CD14-positive monocyte (primary cell): ENCODE results near the gene TMEM232. TPM values are rescaled to one million over a fixed set of nuclear protein-coding genes. Genes with fewer than 3 reads are reported as not detected.

Experiments used
- DNase-seq, 3 donors: peaks; one replicate each; pipeline ENCODE4 v3.0.0-alpha.2; 2011 to 2022
- H2AFZ ChIP-seq: 2 replicates; pipeline ENCODE4 v1.6.0; 2012; ENCODE audit warnings: mild to moderate bottlenecking, low read depth, low read length, inconsistent platforms; ENCODE audit not compliant: insufficient read depth, poor library complexity, severe bottlenecking
- H3K27ac ChIP-seq, 2 donors: 1 replicate in 1 of 2; 2 replicates in 1 of 2; pipeline ENCODE4 v1.5.1; 2012 to 2013; ENCODE audit warnings: low read length in 2 of 2, control low read depth in 1 of 2, inconsistent platforms in 1 of 2, low read depth in 1 of 2, mild to moderate bottlenecking in 1 of 2
- H3K27me3 ChIP-seq, 2 donors: one replicate each; pipeline versions ENCODE4 v1.6.0 to v1.6.1; 2011 to 2013; ENCODE audit warnings: low read length in 2 of 2; ENCODE audit not compliant: control insufficient read depth in 2 of 2, insufficient read depth in 2 of 2
- H3K36me3 ChIP-seq, 2 donors: replicated peaks in 1 of 2; 1 replicate in 1 of 2; 2 replicates in 1 of 2; pipeline versions ENCODE4 v1.5.1 to v1.6.1; 2012 to 2013; ENCODE audit warnings: low read length in 2 of 2, control low read depth in 1 of 2, inconsistent platforms in 1 of 2, mild to moderate bottlenecking in 1 of 2; ENCODE audit not compliant: insufficient read depth in 2 of 2, control insufficient read depth in 1 of 2
- H3K4me1 ChIP-seq, 2 donors: 1 replicate in 1 of 2; 2 replicates in 1 of 2; pipeline versions ENCODE4 v1.5.1 to v1.6.1; 2012 to 2013; ENCODE audit warnings: low read length in 2 of 2, control low read depth in 1 of 2, inconsistent platforms in 1 of 2, mild to moderate bottlenecking in 1 of 2, moderate library complexity in 1 of 2; ENCODE audit not compliant: insufficient read depth in 2 of 2, control insufficient read depth in 1 of 2
- H3K4me2 ChIP-seq: replicated peaks from 2 replicates; pipeline ENCODE3; 2012; ENCODE audit warnings: low read length, moderate library complexity, mild to moderate bottlenecking; ENCODE audit not compliant: poor library complexity, severe bottlenecking; ENCODE audit errors: extremely low read depth
- H3K4me3 ChIP-seq, 3 experiments: fragments of 200-600 bp in 1 of 3; sonication (generic) in 1 of 3; replicated peaks in 1 of 3; 1 replicate in 2 of 3; 2 replicates in 1 of 3; pipeline ENCODE4 v1.5.1; 2011 to 2013; ENCODE audit warnings: low read length in 3 of 3, mild to moderate bottlenecking in 3 of 3, control low read depth in 2 of 3, low read depth in 2 of 3, inconsistent platforms in 1 of 3, moderate library complexity in 1 of 3
- H3K79me2 ChIP-seq: 2 replicates; pipeline ENCODE4 v1.6.0; 2012; ENCODE audit warnings: mild to moderate bottlenecking, control low read depth, inconsistent platforms, low read length, moderate library complexity; ENCODE audit not compliant: insufficient read depth
- H3K9ac ChIP-seq: 2 replicates; pipeline ENCODE4 v1.6.0; 2017; ENCODE audit warnings: low read length, mild to moderate bottlenecking; ENCODE audit not compliant: insufficient read depth, poor library complexity, severe bottlenecking
- H3K9me3 ChIP-seq, 2 donors: replicated peaks in 1 of 2; 1 replicate in 1 of 2; 2 replicates in 1 of 2; pipeline versions ENCODE4 v1.5.1 to v1.6.1; 2012 to 2013; ENCODE audit warnings: low read length in 2 of 2, control low read depth in 1 of 2; ENCODE audit not compliant: control insufficient read depth in 1 of 2, insufficient read depth in 1 of 2
- H4K20me1 ChIP-seq: 2 replicates; pipeline ENCODE4 v1.6.0; 2012; ENCODE audit warnings: mild to moderate bottlenecking, low read length, control low read depth, moderate library complexity; ENCODE audit not compliant: insufficient read depth
- H3K27ac Mint-ChIP-seq, 7 donors: one replicate each; pipeline ENCODE4 v1.8.0; 2020; ENCODE audit warnings: mild to moderate bottlenecking in 7 of 7, mixed read lengths in 7 of 7, moderate library complexity in 6 of 7, inconsistent platforms in 2 of 7
- H3K27me3 Mint-ChIP-seq, 3 donors: one replicate each; pipeline ENCODE4 v1.8.0; 2021 to 2022; ENCODE audit warnings: low read depth in 3 of 3, mild to moderate bottlenecking in 3 of 3, mixed read lengths in 3 of 3, moderate library complexity in 3 of 3, inconsistent platforms in 1 of 3
- H3K36me3 Mint-ChIP-seq, 2 donors: one replicate each; pipeline ENCODE4 v1.8.0; 2020; ENCODE audit warnings: mixed read lengths in 2 of 2, inconsistent platforms in 1 of 2, mild to moderate bottlenecking in 1 of 2
- H3K4me1 Mint-ChIP-seq: one replicate; pipeline ENCODE4 v1.8.0; 2020; ENCODE audit warnings: mild to moderate bottlenecking, mixed read lengths
- H3K4me3 Mint-ChIP-seq, 2 donors: one replicate each; pipeline ENCODE4 v1.8.0; 2020; ENCODE audit warnings: mild to moderate bottlenecking in 2 of 2, mixed read lengths in 2 of 2, moderate library complexity in 1 of 2
- H3K9me3 Mint-ChIP-seq, 7 donors: one replicate each; pipeline ENCODE4 v1.8.0; 2020 to 2022; ENCODE audit warnings: mixed read lengths in 7 of 7, mild to moderate bottlenecking in 6 of 7, moderate library complexity in 6 of 7, inconsistent platforms in 2 of 7
- WGBS: methylation state at CpG from one replicate; pipeline ENCODE4 v1.1.5; 2013; ENCODE audit warnings: missing lambda C conversion rate; ENCODE audit not compliant: insufficient coverage; 5-methylcytosine and 5-hydroxymethylcytosine counted together
- intact Hi-C, 2 donors: fragments of 100-400 bp; cut with micrococcal nuclease; formaldehyde crosslinking; loops; one replicate each; pipeline versions ENCODE4 v1.15.0 to v1.15.1; 2023
- polyA plus RNA-seq, 3 donors: library from polyadenylated mRNA; depleted of rRNA in 1 of 3; unstranded in 2 of 3; stranded (reverse) in 1 of 3; fragments of 300-500 nt in 2 of 3; fragments of >200 nt in 1 of 3; fragmentation: Illumina TruSeq in 2 of 3; gene quantifications; 1 replicate in 2 of 3; 2 replicates in 1 of 3; pipeline ENCODE4 v1.2.3, GENCODE V29; 2012 to 2021
- TF ChIP-seq, protein P1 (sequence below): fragments of 200-600 bp; IDR thresholded peaks from one replicate; pipeline ENCODE4 v1.8.0; 2022; ENCODE audit warnings: antibody characterized with exemption, mild to moderate bottlenecking

The TMEM232 gene
- polyA plus RNA-seq, 3 donors: 0.04 to 1.4 (median 0.59) TPM

DNA sequence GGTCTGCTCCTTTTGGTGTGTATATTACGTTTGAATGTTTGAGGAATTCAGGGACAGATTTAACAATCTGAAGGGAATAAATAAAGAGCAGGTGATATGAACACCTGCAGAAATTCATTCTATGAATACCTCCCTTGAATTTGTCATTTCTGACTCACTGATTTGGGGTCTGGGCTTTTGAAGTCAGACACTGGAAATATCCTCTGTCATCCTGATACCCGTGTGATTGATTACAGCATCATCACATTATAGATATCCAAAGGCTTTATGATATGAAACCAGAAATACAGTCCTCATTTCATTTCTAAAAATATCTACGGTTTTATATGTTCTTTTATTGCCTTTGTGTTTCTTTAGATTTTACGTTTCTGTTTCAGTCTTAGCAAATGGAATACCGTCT is 68.5 kb downstream of the TMEM232 start:
- Mint-ChIP-seq H3K36me3 (no peaks in the 10 kb centered on the region), H3K4me3 (no peak overlapping the region), H3K4me1 (no peaks in the 10 kb centered on the region), H3K9me3 (peaks cover 0 to 7% (median 2%) of the 10 kb centered on the region in 7 donors), H3K27ac (no peak overlapping the region), H3K27me3 (no peaks in the 10 kb centered on the region)
- DNase-seq: no peak
- no peaks in the 10 kb centered on the region for H3K79me2 ChIP-seq
- no peak overlapping the region for H3K4me3 ChIP-seq
- H3K36me3 ChIP-seq: no peaks in the 10 kb centered on the region
- no peak overlapping the region for H2AFZ ChIP-seq
- H3K4me1 ChIP-seq: no peaks in the 10 kb centered on the region
- H3K9ac ChIP-seq: no peak overlapping the region
- H3K27ac ChIP-seq: no peak overlapping the region
- no CpG with 5 or more reads among the region's 5 CpGs for WGBS
- TF ChIP-seq, protein P1, sequence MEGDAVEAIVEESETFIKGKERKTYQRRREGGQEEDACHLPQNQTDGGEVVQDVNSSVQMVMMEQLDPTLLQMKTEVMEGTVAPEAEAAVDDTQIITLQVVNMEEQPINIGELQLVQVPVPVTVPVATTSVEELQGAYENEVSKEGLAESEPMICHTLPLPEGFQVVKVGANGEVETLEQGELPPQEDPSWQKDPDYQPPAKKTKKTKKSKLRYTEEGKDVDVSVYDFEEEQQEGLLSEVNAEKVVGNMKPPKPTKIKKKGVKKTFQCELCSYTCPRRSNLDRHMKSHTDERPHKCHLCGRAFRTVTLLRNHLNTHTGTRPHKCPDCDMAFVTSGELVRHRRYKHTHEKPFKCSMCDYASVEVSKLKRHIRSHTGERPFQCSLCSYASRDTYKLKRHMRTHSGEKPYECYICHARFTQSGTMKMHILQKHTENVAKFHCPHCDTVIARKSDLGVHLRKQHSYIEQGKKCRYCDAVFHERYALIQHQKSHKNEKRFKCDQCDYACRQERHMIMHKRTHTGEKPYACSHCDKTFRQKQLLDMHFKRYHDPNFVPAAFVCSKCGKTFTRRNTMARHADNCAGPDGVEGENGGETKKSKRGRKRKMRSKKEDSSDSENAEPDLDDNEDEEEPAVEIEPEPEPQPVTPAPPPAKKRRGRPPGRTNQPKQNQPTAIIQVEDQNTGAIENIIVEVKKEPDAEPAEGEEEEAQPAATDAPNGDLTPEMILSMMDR: no peak
- intact Hi-C loops: no loop called here
- no peaks in the 10 kb centered on the region for H4K20me1 ChIP-seq
- no peak overlapping the region for H3K4me2 ChIP-seq
- H3K27me3 ChIP-seq: no peaks in the 10 kb centered on the region
- H3K9me3 ChIP-seq: no peaks in the 10 kb centered on the region

DNA sequence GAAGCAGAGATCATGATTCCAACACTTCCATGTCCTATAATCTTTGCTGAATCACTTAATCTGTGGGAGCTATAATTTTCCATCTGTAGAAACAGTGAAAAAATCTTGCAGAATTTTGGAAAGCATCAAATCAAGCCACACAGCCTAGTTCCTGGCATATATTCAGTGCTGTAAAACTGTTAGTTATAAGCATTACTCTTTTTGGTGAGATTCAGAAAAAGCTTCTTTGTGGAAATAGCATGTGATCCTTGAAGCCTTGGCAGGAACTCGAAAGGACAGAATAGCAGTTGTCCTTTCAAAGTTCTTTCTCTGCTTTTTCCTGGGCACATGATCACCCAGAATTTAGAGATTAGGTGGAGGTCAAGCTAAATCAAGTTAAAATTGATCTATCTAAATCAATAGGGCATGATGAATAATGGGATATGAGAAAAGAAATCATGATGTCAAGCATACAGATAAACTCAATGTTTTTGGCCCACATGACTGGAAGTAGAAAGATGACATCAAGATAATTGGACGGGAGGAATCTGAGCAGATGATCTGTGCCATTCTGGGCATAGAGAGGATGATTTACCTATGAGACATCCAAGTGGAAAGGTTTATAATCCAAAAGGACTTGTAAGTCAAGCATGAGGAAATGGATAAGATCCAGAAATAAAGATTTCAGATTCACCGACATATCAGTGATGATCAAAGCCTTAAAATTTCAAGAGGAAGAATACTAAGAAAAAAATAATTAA is 73.1 kb downstream of the TMEM232 start:
- H3K4me3 Mint-ChIP-seq: no peak overlapping the region
- H3K9ac ChIP-seq: no peak overlapping the region
- 80% methylated on average over 1 of the region's 3 CpGs for WGBS
- no peak overlapping the region for H2AFZ ChIP-seq
- no peaks in the 10 kb centered on the region for H3K4me1 Mint-ChIP-seq
- H3K9me3 Mint-ChIP-seq: peaks cover 0 to 6% (median 2%) of the 10 kb centered on the region in 7 donors
- no peaks in the 10 kb centered on the region for H3K36me3 Mint-ChIP-seq
- no peak overlapping the region for H3K4me2 ChIP-seq
- no peaks in the 10 kb centered on the region for H4K20me1 ChIP-seq
- no peaks in the 10 kb centered on the region for H3K27me3 ChIP-seq
- no peaks in the 10 kb centered on the region for H3K4me1 ChIP-seq
- H3K36me3 ChIP-seq: no peaks in the 10 kb centered on the region
- intact Hi-C loops: no loop called here
- no peak for DNase-seq
- H3K9me3 ChIP-seq: no peaks in the 10 kb centered on the region
- no peak overlapping the region for H3K4me3 ChIP-seq
- TF ChIP-seq, protein P1: no peak
- no peaks in the 10 kb centered on the region for H3K79me2 ChIP-seq
- no peak overlapping the region for H3K27ac Mint-ChIP-seq
- H3K27ac ChIP-seq: no peak overlapping the region
- no peaks in the 10 kb centered on the region for H3K27me3 Mint-ChIP-seq
